ENCODE results near the gene TSHR.

- TF ChIP-seq CTCF (IDR thresholded peaks at IDR 0.05) (no peak), POLR2A (IDR thresholded peaks at IDR 0.05) (no peak)
These were observed 21.8 kb downstream of the TSHR start for GRCh38 chr14:80977221-80977620.
